ENCODE data around the gene CDC37. TPM values are rescaled to one million over a fixed set of nuclear protein-coding genes. Genes with fewer than 3 reads are reported as not detected.
"Not testable (repeated sequence)": the region's sequence is repeated elsewhere in the genome, so short reads cannot be mapped to it uniquely, and the experiment has no call there.

Gene CDC37
- total and polyA plus RNA-seq, 4 donors: 121 to 260 (median 135) TPM

- H3K4me1 ChIP-seq (ENCODE audit: control insufficient read depth in 1 of 2, insufficient read depth in 2 of 2, low read length in 2 of 2); H3K36me3 ChIP-seq (ENCODE audit: control insufficient read depth in 1 of 2, insufficient read depth in 2 of 2, low read length in 1 of 2); H3K4me3 ChIP-seq (ENCODE audit: low read length in 2 of 2); DNase-seq; H3K27ac ChIP-seq (ENCODE audit: low read depth in 1 of 2, low read length in 2 of 2); ATAC-seq (ENCODE audit: low FRiP score); H3K9me3 ChIP-seq (ENCODE audit: control insufficient read depth, low read length); H3K27me3 ChIP-seq (ENCODE audit: control insufficient read depth in 1 of 2, insufficient read depth in 2 of 2, low read length in 1 of 2); intact Hi-C loops (cut with DNase I): not testable (repeated sequence)
- WGBS, 2 donors: 92 to 95% methylated on average over 2 of the region's 2 CpGs
Observed at GRCh38 chr19:10377140-10377640, 26.2 kb downstream of the CDC37 start.

- DNase-seq (no peak), ATAC-seq (ENCODE audit: low FRiP score) (no peak)
- H3K4me3 ChIP-seq (ENCODE audit: low read length in 2 of 2): no peak overlapping the region
- H3K4me1 ChIP-seq (ENCODE audit: control insufficient read depth in 1 of 2, insufficient read depth in 2 of 2, low read length in 2 of 2): no peaks in the 10 kb centered on the region
- H3K9me3 ChIP-seq (ENCODE audit: control insufficient read depth, low read length): no peaks in the 10 kb centered on the region
- 85 to 91% methylated on average over 5 of the region's 5 CpGs for WGBS, 2 donors
- intact Hi-C loops (cut with DNase I): no loop called here
- no peaks in the 10 kb centered on the region for H3K36me3 ChIP-seq (ENCODE audit: control insufficient read depth in 1 of 2, insufficient read depth in 2 of 2, low read length in 1 of 2)
- H3K27ac ChIP-seq (ENCODE audit: low read depth in 1 of 2, low read length in 2 of 2): no peak overlapping the region
- no peaks in the 10 kb centered on the region for H3K27me3 ChIP-seq (ENCODE audit: control insufficient read depth in 1 of 2, insufficient read depth in 2 of 2, low read length in 1 of 2)
Observed at GRCh38 chr19:10374931-10375330, 28.4 kb downstream of the CDC37 start.

- Histone ChIP-seq H3K4me3 (ENCODE audit: low read length in 2 of 2) (no peak overlapping the region), H3K27me3 (ENCODE audit: control insufficient read depth in 1 of 2, insufficient read depth in 2 of 2, low read length in 1 of 2) (no peaks in the 10 kb centered on the region), H3K9me3 (ENCODE audit: control insufficient read depth, low read length) (no peaks in the 10 kb centered on the region), H3K36me3 (ENCODE audit: control insufficient read depth in 1 of 2, insufficient read depth in 2 of 2, low read length in 1 of 2) (no peaks in the 10 kb centered on the region), H3K4me1 (ENCODE audit: control insufficient read depth in 1 of 2, insufficient read depth in 2 of 2, low read length in 2 of 2) (no peaks in the 10 kb centered on the region), H3K27ac (ENCODE audit: low read depth in 1 of 2, low read length in 2 of 2) (no peak overlapping the region)
- intact Hi-C loops (cut with DNase I): no loop called here
- 94% methylated on average over 3 of the region's 3 CpGs for WGBS, 2 donors
- ATAC-seq (ENCODE audit: low FRiP score) (no peak), DNase-seq (no peak)
Observed at GRCh38 chr19:10372690-10373089, 30.7 kb downstream of the CDC37 start.

- Histone ChIP-seq H3K4me3 (ENCODE audit: low read length in 2 of 2) (no peak overlapping the region), H3K4me1 (ENCODE audit: control insufficient read depth in 1 of 2, insufficient read depth in 2 of 2, low read length in 2 of 2) (no peaks in the 10 kb centered on the region), H3K9me3 (ENCODE audit: control insufficient read depth, low read length) (no peaks in the 10 kb centered on the region), H3K27me3 (ENCODE audit: control insufficient read depth in 1 of 2, insufficient read depth in 2 of 2, low read length in 1 of 2) (no peaks in the 10 kb centered on the region), H3K27ac (ENCODE audit: low read depth in 1 of 2, low read length in 2 of 2) (no peak overlapping the region), H3K36me3 (ENCODE audit: control insufficient read depth in 1 of 2, insufficient read depth in 2 of 2, low read length in 1 of 2) (peaks cover 0 to 4% of the 10 kb centered on the region in 2 donors)
- DNase-seq (no peak), ATAC-seq (ENCODE audit: low FRiP score) (no peak)
- WGBS, 2 donors: 92 to 93% methylated on average over 15 of the region's 15 CpGs
- intact Hi-C loops (cut with DNase I): no loop called here
Observed at GRCh38 chr19:10368101-10368803, 35.1 kb downstream of the CDC37 start.

- H3K36me3 ChIP-seq (ENCODE audit: control insufficient read depth in 1 of 2, insufficient read depth in 2 of 2, low read length in 1 of 2); DNase-seq; intact Hi-C loops (cut with DNase I): not testable (repeated sequence)
Observed at GRCh38 chr19:10366950-10367512, 36.3 kb downstream of the CDC37 start.

GRCh38 chr19:10365518-10365917, 37.8 kb downstream of the CDC37 start:
- DNase-seq: no peak
- intact Hi-C loops (cut with DNase I): no loop called here
- WGBS, 2 donors: 95 to 96% methylated on average over 23 of the region's 23 CpGs
- peaks cover 2 to 4% of the 10 kb centered on the region in 2 donors for H3K36me3 ChIP-seq (ENCODE audit: control insufficient read depth in 1 of 2, insufficient read depth in 2 of 2, low read length in 1 of 2)
- no peak overlapping the region for H3K27ac ChIP-seq (ENCODE audit: low read depth in 1 of 2, low read length in 2 of 2)
- no peaks in the 10 kb centered on the region for H3K9me3 ChIP-seq (ENCODE audit: control insufficient read depth, low read length)
- no peak for ATAC-seq (ENCODE audit: low FRiP score)
- no peaks in the 10 kb centered on the region for H3K27me3 ChIP-seq (ENCODE audit: control insufficient read depth in 1 of 2, insufficient read depth in 2 of 2, low read length in 1 of 2)
- H3K4me1 ChIP-seq (ENCODE audit: control insufficient read depth in 1 of 2, insufficient read depth in 2 of 2, low read length in 2 of 2): no peaks in the 10 kb centered on the region
- H3K4me3 ChIP-seq (ENCODE audit: low read length in 2 of 2): no peak overlapping the region

More at GRCh38 chr19:10366950-10367512, 36.3 kb downstream of the CDC37 start:
- not testable (repeated sequence) for H3K27ac ChIP-seq (ENCODE audit: low read depth in 1 of 2, low read length in 2 of 2); H3K9me3 ChIP-seq (ENCODE audit: control insufficient read depth, low read length); ATAC-seq (ENCODE audit: low FRiP score); H3K4me1 ChIP-seq (ENCODE audit: control insufficient read depth in 1 of 2, insufficient read depth in 2 of 2, low read length in 2 of 2); H3K4me3 ChIP-seq (ENCODE audit: low read length in 2 of 2); H3K27me3 ChIP-seq (ENCODE audit: control insufficient read depth in 1 of 2, insufficient read depth in 2 of 2, low read length in 1 of 2)
- WGBS, 2 donors: 92 to 95% methylated on average over 4 of the region's 4 CpGs

GRCh38 chr19:10364644-10365043, 38.7 kb downstream of the CDC37 start:
- DNase-seq (no peak), ATAC-seq (ENCODE audit: low FRiP score) (no peak)
- 60 to 67% methylated on average over 19 of the region's 19 CpGs for WGBS, 2 donors
- no peak overlapping the region for H3K4me3 ChIP-seq (ENCODE audit: low read length in 2 of 2)
- H3K36me3 ChIP-seq (ENCODE audit: control insufficient read depth in 1 of 2, insufficient read depth in 2 of 2, low read length in 1 of 2): peaks cover 2 to 4% of the 10 kb centered on the region in 2 donors
- intact Hi-C loops (cut with DNase I): no loop called here
- no peaks in the 10 kb centered on the region for H3K27me3 ChIP-seq (ENCODE audit: control insufficient read depth in 1 of 2, insufficient read depth in 2 of 2, low read length in 1 of 2)
- no peaks in the 10 kb centered on the region for H3K9me3 ChIP-seq (ENCODE audit: control insufficient read depth, low read length)
- no peaks in the 10 kb centered on the region for H3K4me1 ChIP-seq (ENCODE audit: control insufficient read depth in 1 of 2, insufficient read depth in 2 of 2, low read length in 2 of 2)
- H3K27ac ChIP-seq (ENCODE audit: low read depth in 1 of 2, low read length in 2 of 2): no peak overlapping the region

GRCh38 chr19:10363789-10364281, 39.5 kb downstream of the CDC37 start:
- DNase-seq (no peak), ATAC-seq (ENCODE audit: low FRiP score) (no peak)
- Histone ChIP-seq H3K27me3 (ENCODE audit: control insufficient read depth in 1 of 2, insufficient read depth in 2 of 2, low read length in 1 of 2) (no peaks in the 10 kb centered on the region), H3K4me3 (ENCODE audit: low read length in 2 of 2) (no peak overlapping the region), H3K9me3 (ENCODE audit: control insufficient read depth, low read length) (no peaks in the 10 kb centered on the region), H3K27ac (ENCODE audit: low read depth in 1 of 2, low read length in 2 of 2) (no peak overlapping the region), H3K4me1 (ENCODE audit: control insufficient read depth in 1 of 2, insufficient read depth in 2 of 2, low read length in 2 of 2) (no peaks in the 10 kb centered on the region), H3K36me3 (ENCODE audit: control insufficient read depth in 1 of 2, insufficient read depth in 2 of 2, low read length in 1 of 2) (peaks cover 2 to 4% of the 10 kb centered on the region in 2 donors)
- intact Hi-C loops (cut with DNase I): no loop called here
- WGBS, 2 donors: 93% methylated on average over 12 of the region's 12 CpGs

- Histone ChIP-seq H3K27me3 (ENCODE audit: control insufficient read depth in 1 of 2, insufficient read depth in 2 of 2, low read length in 1 of 2) (no peaks in the 10 kb centered on the region), H3K9me3 (ENCODE audit: control insufficient read depth, low read length) (no peaks in the 10 kb centered on the region), H3K4me1 (ENCODE audit: control insufficient read depth in 1 of 2, insufficient read depth in 2 of 2, low read length in 2 of 2) (no peaks in the 10 kb centered on the region), H3K36me3 (ENCODE audit: control insufficient read depth in 1 of 2, insufficient read depth in 2 of 2, low read length in 1 of 2) (peaks cover 2 to 4% of the 10 kb centered on the region in 2 donors), H3K4me3 (ENCODE audit: low read length in 2 of 2) (no peak overlapping the region), H3K27ac (ENCODE audit: low read depth in 1 of 2, low read length in 2 of 2) (no peak overlapping the region)
- 93% methylated on average over 18 of the region's 18 CpGs for WGBS, 2 donors
- DNase-seq (no peak), ATAC-seq (ENCODE audit: low FRiP score) (no peak)
- intact Hi-C loops (cut with DNase I): no loop called here
Observed at GRCh38 chr19:10362259-10362658, 41.1 kb downstream of the CDC37 start.
